Endothelial cell of umbilical vein (primary cell): Measurements from ENCODE around the gene WNT9A.

ENCODE experiments used
- CTCF ChIP-seq, 2 donors: IDR thresholded peaks; 1 replicate in 1 of 2; 2 replicates in 1 of 2; pipeline ENCODE4 v1.5.1; 2011; ENCODE audit warnings: low read length in 2 of 2, mild to moderate bottlenecking in 2 of 2, moderate library complexity in 2 of 2, control low read depth in 1 of 2, inconsistent platforms in 1 of 2, low read depth in 1 of 2; ENCODE audit not compliant: insufficient read depth in 1 of 2; ENCODE audit errors: extremely low read depth in 1 of 2
- EZH2 ChIP-seq: IDR thresholded peaks from 2 replicates; pipeline ENCODE4 v1.6.1; 2012; ENCODE audit warnings: borderline replicate concordance, low read depth, mild to moderate bottlenecking, moderate library complexity, low read length, inconsistent platforms; ENCODE audit not compliant: severe bottlenecking
- TF ChIP-seq, protein P1 (sequence below): IDR thresholded peaks from 2 replicates; pipeline ENCODE4 v1.6.1; 2011; ENCODE audit not compliant: insufficient read depth, insufficient read length

DNA sequence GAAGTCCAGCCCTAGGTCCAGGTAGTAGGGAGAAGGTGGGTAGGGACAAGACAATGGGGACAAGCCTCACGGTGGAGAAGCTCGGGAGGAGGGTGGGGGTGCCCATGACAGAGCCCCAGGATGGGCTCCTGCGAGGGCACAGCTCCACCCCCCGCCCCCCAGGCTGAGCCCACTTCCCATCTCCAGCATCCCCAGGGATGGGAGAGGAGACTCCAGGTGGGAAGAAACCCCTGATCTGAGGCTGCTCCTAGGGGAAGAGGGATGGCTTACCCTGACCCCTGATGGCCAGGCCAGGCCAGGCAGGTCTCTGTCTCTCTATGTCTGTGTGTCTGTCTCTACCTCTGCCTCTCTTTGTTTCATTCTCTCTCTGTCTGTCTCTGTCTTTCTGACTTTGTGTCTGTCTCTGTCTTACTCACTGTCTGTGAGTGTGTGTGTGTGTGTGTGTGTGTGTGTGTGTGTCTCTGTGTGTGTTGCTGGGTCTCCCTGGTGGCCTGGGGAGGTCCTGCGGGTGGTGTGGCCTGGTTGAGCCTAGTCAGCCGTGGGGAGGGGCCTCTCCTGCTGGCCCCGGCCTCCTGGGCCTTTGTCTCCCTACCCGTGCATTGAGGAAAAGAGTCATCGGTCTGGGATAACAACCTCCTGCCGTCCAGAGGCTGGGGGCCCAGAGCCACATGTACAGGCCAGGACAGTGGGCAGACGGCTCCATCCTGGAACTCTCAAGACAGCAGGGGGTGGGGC is 45.7 kb downstream of the WNT9A start:
- TF ChIP-seq CTCF (IDR thresholded peaks at IDR 0.05; ENCODE audit: extremely low read depth in 1 of 2, insufficient read depth in 1 of 2, low read depth in 1 of 2, low read length in 2 of 2) (no peak), EZH2 (no peak)
- TF ChIP-seq, protein P1, sequence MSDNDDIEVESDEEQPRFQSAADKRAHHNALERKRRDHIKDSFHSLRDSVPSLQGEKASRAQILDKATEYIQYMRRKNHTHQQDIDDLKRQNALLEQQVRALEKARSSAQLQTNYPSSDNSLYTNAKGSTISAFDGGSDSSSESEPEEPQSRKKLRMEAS, result no peak
